Measurements from ENCODE around the gene SLC25A2. TPM values are rescaled to one million over a fixed set of nuclear protein-coding genes. Genes with fewer than 3 reads are reported as not detected.

The SLC25A2 gene
- total RNA-seq, 6 donors from 2014 or later, result 0.40 to 1.2 (median 0.55) TPM; not detected in 2

DNA sequence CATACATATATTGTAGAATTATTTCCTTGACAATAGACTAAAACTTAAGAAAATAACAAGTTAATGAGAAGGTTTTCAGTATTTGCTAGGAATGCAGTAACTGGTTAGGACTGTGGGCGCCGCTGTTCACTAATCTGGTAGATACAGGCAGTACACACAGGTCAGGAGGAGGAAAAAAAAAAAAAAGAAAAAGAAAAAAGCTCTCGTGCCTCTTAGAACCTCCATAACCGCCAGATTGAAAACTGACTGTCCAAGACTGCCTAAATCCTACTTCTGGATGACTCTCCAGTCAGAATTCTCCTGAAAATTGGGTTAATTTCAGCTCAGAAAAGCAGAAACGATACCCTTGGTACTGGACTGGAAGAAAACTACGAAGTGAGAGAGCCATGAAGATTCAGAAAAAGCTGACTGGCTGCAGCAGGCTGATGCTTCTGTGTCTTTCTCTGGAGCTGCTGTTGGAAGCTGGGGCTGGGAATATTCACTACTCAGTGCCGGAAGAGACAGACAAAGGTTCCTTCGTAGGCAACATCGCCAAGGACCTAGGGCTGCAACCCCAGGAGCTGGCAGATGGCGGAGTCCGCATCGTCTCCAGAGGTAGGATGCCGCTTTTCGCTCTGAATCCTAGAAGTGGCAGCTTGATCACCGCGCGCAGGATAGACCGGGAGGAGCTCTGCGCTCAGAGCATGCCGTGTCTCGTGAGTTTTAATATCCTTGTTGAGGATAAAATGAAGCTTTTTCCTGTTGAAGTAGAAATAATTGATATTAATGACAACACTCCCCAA, 26.6 kb upstream of the SLC25A2 start, which contains the start of gene PCDHGA1:
PCDHGA1 (plus strand) TSS at position 216 of the 782 bp plus-strand sequence.
- Histone ChIP-seq H3K27me3 (no peaks in the 10 kb centered on the region), H3K4me1 (no peaks in the 10 kb centered on the region), H3K27ac (no peak within 1 kb of the TSS), H3K9me3 (peaks cover 48 to 85% (median 64%) of the 10 kb centered on the region in 4 donors), H3K4me3 (no peak within 1 kb of the TSS), H3K36me3 (no peaks in the 10 kb centered on the region)
- no peak for ATAC-seq (ENCODE audit: low FRiP score in 2 of 2)
- no peak for DNase-seq
- TF ChIP-seq, protein P1, sequence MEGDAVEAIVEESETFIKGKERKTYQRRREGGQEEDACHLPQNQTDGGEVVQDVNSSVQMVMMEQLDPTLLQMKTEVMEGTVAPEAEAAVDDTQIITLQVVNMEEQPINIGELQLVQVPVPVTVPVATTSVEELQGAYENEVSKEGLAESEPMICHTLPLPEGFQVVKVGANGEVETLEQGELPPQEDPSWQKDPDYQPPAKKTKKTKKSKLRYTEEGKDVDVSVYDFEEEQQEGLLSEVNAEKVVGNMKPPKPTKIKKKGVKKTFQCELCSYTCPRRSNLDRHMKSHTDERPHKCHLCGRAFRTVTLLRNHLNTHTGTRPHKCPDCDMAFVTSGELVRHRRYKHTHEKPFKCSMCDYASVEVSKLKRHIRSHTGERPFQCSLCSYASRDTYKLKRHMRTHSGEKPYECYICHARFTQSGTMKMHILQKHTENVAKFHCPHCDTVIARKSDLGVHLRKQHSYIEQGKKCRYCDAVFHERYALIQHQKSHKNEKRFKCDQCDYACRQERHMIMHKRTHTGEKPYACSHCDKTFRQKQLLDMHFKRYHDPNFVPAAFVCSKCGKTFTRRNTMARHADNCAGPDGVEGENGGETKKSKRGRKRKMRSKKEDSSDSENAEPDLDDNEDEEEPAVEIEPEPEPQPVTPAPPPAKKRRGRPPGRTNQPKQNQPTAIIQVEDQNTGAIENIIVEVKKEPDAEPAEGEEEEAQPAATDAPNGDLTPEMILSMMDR (IDR thresholded peaks at IDR 0.05), result no peak
- TF ChIP-seq POLR2AphosphoS5 (IDR thresholded peaks at IDR 0.05), result no peak
- TF ChIP-seq POLR2A (IDR thresholded peaks at IDR 0.05), result no peak
- TF ChIP-seq EP300 (IDR thresholded peaks at IDR 0.05), result no peak
- WGBS, 2 donors, result 25 to 29% methylated on average over 21 of the region's 21 CpGs

DNA sequence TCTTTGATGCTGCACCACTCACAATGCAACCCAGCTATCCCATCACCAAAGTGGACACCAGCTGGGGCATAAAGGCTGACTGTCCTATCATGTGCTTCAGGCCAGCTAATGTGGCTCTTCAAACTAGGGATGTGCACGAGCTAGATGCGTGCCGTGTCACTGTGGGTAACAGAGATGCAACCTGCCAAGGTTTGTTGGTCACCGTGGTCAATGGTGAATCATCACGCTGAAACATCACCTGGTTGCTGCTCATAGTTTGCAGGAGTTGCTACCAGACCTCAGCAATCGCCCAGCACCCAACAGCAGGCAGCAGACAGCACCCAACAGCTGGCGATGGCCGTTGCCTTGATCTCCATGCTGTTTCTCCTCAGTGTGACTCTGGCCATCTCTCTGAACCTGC, 24.4 kb upstream of the SLC25A2 start:
- no peaks in the 10 kb centered on the region for H3K4me1 ChIP-seq
- DNase-seq, result no peak
- H3K4me3 ChIP-seq, result no peak overlapping the region
- H3K36me3 ChIP-seq, result no peaks in the 10 kb centered on the region
- TF ChIP-seq, protein P1 (IDR thresholded peaks at IDR 0.05), result no peak
- no peak for TF ChIP-seq EP300 (IDR thresholded peaks at IDR 0.05)
- TF ChIP-seq POLR2AphosphoS5 (IDR thresholded peaks at IDR 0.05), result no peak
- no peak for TF ChIP-seq POLR2A (IDR thresholded peaks at IDR 0.05)
- no peak overlapping the region for H3K27ac ChIP-seq
- 73 to 81% methylated on average over 2 to 8 of the region's 8 CpGs for WGBS, 2 donors
- no peak for ATAC-seq (ENCODE audit: low FRiP score in 2 of 2)
- no peaks in the 10 kb centered on the region for H3K27me3 ChIP-seq
- peaks cover 42 to 71% (median 61%) of the 10 kb centered on the region in 4 donors for H3K9me3 ChIP-seq

DNA sequence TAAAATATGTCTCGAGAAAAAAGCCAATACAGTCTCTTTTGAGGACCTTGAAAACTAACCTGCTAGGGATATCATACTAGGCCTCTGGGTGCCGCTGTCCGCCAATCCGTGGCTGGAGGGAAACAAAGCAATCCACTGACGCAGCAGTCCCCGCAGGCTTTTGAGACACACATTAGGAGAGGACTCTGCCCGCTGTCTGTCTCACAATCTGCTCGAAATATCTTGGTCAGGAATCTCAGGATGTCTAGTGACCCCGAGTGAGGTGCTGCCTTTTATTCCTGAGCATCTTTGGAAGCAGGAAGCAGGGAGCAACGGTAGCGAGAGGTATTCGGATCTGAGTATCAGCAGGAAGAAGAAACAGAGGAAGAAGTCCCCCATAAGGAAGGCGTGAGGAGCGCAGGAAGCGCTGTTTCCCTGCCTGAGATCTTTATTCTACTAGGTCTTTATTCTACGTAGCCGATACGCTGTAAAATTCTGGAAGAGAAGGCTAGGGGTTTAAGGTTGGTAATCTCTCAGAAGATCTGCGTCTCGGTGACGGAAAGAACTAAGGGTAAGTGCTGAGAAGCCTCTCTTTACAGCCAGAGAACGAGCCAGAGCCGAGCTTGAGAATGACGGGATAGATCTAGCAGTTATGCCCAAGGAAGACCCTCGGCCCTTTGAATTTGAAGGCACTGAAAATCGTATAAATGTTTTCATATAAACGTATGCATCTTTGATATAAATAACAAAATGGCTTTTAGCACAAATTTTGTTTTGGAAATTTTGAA, 22.4 kb upstream of the SLC25A2 start:
- WGBS, 2 donors, result 11 to 19% methylated on average over 27 of the region's 27 CpGs

DNA sequence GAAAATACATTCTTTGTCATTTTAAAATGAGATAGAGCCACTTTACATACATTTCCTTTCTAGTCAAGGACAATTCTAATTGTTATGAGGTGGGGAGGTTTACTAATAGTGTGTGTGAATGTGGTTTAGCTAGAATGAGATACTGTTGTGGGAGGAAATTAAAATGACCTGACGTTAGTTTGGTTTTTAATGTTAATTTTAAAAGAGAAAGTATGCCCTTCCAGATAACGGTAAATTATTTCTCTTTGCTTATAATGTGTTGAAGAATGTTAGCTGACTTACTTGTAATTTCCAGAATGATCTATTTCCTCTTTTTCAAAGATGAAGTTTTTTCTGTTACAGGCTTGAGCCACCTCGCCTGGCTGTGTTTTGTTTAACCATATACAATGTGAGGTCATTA, 18.4 kb upstream of the SLC25A2 start:
- Histone ChIP-seq H3K27me3 (no peaks in the 10 kb centered on the region), H3K27ac (no peak overlapping the region), H3K4me3 (no peak overlapping the region), H3K9me3 (peaks cover 36 to 70% (median 63%) of the 10 kb centered on the region in 4 donors), H3K4me1 (peaks cover 0 to 9% (median 4%) of the 10 kb centered on the region in 4 donors), H3K36me3 (peaks cover 0 to 26% (median 11%) of the 10 kb centered on the region in 4 donors)
- 88 to 94% methylated on average over 3 of the region's 3 CpGs for WGBS, 2 donors
- TF ChIP-seq, protein P1 (IDR thresholded peaks at IDR 0.05), result no peak
- TF ChIP-seq EP300 (IDR thresholded peaks at IDR 0.05), result no peak
- no peak for TF ChIP-seq POLR2A (IDR thresholded peaks at IDR 0.05)
- TF ChIP-seq POLR2AphosphoS5 (IDR thresholded peaks at IDR 0.05), result no peak
- ATAC-seq (ENCODE audit: low FRiP score in 2 of 2), result no peak
- no peak for DNase-seq

More for the DNA sequence above, 22.4 kb upstream of the SLC25A2 start:
- Histone ChIP-seq H3K27me3 (no peaks in the 10 kb centered on the region), H3K4me3 (peak overlapping the region in 3 of 4 donors; percentile 19 to 45 (median 31)), H3K36me3 (no peaks in the 10 kb centered on the region), H3K9me3 (peaks cover 30 to 58% (median 55%) of the 10 kb centered on the region in 4 donors), H3K4me1 (peaks cover 0 to 1% (median under 1%) of the 10 kb centered on the region in 4 donors), H3K27ac (peak overlapping the region in 2 of 4 donors; percentile 30 to 49)
- ATAC-seq (ENCODE audit: low FRiP score in 2 of 2), result peak in 1 of 2 donors; percentile 73
- TF ChIP-seq, protein P1 (IDR thresholded peaks at IDR 0.05), result peak in 3 of 6 experiments; percentile 22 to 26 (median 24)
- no peak for TF ChIP-seq EP300 (IDR thresholded peaks at IDR 0.05)
- TF ChIP-seq POLR2A (IDR thresholded peaks at IDR 0.05), result peak in 1 of 4 donors; percentile 12
- TF ChIP-seq POLR2AphosphoS5 (IDR thresholded peaks at IDR 0.05), result no peak
- peak in 1 of 2 donors; percentile 48 for DNase-seq

Data from upper lobe of left lung (tissue), 6 donors.